HPDE6-E6E7 (cell line): ENCODE data around the gene PYROXD2.

ENCODE experiments used
- DNase-seq: peaks from one replicate; pipeline ENCODE4 v3.0.0; 2011; ENCODE audit warnings: missing footprints; ENCODE audit errors: extremely low spot score

PYROXD2 gene

GRCh38 chr10:98414932-98415730 lies at the start of gene PYROXD2:
TSS of gene PYROXD2 (minus strand) at chr10:98415182. CDS start at chr10:98415135, 47 bp downstream.
- DNase-seq: peak; percentile 85

DNA sequence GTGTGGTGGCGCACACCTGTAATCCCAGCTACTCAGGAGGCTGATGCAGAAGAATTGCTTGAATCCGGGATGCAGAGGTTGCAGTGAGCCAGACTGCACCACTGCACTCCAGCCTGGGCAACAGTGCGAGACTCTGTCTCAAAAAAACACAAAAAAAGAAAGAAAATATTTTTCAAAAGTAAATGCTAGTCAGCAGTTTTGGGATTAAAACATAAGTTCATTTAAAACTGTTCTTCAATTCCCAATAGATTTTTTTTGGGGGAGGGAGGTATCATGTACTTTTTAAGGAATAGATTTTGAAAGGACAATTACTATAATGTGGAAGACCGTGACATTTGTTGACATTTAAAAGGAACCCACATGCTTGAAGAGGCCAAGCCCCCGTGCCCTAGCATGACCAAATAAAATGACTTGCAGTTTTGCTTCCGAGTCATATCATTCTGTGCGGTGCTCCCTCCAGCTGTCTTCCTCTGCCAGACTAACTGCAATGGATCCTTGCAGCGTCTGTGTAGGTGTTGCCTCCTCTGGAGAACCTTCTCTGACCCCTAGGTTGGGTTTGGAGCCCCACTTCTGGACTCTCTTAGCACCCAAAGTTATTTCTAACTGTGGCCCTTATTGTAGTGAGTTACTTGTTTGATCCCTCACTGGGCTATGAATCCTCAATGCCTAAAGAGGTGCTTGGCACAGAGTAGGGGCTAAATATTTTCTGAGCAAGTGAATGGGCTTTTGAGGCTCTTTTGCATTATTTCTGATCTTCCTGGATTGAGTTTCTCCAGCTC lies 49.2 kb upstream of the PYROXD2 start:
- DNase-seq: no peak

GRCh38 chr10:98463016-98463415 lies 48.0 kb upstream of the PYROXD2 start:
- DNase-seq: no peak

DNA sequence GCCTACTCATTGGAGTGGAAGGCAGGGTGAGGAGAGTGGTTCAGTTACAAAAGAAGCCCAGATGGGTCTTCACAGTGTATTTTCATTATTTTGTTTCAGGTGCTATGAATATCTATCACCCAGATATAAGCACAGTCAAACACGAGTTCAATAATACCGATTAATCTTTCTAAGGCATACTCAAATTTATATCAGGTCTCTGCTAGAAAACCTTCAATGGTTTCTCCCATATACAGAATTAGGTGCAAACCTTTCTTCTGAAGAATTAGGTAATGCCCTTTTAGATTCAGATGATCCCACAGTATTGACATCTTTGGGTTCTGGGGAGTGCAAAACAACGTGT lies 46.5 kb upstream of the PYROXD2 start:
- DNase-seq: no peak

DNA sequence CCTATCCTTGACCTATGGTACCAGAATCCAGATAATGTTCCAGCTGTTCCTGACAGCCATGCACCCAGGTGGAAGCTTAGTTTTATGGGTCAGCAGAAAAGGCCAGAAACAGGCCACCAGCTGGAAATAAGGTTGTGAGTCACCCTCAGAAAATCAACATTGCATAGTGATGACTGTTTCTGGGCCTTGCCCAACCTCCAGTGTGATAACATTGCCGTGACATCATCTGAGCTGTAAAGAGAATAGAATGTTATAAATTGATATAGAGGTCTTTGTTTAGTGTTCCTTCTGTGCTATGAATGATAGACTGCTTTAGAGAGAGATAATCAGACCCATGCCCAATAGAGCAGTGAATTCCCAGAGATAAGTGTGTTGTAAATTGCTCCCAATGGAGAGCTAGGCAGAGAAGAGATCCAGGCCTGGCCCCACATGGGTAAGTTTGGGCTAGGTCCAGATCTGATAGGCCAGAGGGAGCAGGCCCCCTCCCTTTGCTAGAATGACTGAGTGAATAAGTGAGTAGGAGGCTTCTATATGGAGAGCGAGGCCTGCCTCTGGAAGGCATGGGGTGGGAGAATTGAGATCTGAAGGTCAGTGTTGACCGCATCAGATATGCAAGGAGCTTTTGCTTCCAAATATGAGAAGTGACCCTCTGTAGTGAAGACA lies 46.0 kb upstream of the PYROXD2 start:
- DNase-seq: peak; percentile 81

DNA sequence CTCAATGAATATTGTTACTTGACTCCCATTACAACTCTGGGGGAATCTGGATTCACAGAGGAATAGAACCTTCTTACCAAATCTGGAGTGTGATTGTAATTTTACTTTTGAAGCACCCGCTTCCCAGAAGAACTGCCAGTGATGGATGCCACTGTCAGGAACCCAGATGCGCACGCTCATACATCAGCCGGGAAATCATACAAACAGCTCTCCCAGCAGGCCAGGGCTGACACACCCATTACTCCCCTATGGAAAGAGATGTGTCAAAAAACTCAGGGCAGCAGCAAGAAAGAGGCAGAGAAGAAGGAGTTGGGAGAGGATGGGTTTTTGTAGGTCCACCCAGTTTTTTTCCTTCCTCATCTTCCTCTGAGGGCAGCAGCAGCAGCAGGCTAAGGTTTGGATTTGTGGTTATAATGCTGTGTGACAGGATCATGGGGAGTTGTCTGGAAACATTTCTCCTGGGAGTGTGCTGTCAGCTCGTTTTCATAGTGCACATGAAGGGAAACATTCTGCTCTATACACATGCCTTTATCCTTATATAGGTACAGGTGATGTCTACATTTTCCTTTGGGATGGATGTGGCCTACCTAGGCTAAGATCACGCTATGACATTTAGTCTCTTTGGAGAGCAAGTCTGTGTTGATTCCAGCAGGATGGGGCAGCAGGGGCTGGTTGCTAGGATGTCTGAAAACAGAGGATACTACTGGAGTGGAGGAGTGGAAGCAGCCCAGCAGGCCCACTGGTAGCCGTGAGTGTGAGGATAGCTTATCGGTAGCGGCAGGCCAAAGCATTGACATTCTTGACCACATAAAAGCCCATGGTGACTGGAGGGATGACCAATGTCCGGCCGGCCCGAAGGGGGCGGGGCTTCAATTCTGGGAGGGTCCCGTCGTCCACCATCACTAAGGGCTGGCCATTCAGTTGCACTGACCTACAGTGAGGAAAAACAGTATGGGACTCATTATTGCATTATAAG lies 44.1 kb upstream of the PYROXD2 start:
- no peak for DNase-seq

GRCh38 chr10:98457721-98458120 lies 42.7 kb upstream of the PYROXD2 start:
- DNase-seq: no peak

DNA sequence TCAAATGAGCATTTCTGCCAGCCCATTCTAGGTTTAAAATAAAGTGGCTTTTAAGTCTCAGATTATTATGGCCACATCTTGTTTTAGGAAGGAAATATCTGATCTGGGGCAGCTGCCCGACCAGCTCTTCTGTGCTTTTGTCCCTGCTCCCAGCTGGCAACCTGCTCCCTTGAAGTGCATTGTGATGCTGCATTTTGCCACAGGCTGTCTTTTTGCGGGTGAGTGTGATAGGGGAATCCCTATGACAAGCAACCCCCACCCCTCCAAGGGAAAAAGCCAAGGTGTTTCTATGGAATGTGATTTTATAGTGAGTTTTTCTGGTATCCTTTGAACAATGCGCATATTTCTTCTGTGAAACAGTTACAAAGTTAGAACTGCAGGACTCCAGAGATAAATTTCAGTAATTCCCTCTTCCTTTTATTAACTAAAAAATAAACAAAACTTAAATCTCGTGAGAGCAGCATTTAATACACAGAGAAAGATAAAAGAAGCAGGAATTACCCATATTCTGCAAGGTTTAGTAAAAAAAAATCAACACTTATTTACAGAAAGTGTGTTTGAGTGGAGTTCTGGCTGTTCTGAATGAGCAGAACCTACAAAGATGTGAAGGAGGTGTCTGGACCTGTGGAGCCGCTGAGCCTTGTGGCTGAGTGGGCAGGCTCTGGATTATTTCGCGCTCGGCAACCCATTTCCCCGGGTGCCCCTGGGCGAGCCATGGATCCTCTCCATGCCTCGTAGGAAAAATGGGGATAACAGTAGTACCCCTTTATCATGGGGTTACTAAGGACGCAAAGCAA lies 41.9 kb upstream of the PYROXD2 start:
- no peak for DNase-seq

DNA sequence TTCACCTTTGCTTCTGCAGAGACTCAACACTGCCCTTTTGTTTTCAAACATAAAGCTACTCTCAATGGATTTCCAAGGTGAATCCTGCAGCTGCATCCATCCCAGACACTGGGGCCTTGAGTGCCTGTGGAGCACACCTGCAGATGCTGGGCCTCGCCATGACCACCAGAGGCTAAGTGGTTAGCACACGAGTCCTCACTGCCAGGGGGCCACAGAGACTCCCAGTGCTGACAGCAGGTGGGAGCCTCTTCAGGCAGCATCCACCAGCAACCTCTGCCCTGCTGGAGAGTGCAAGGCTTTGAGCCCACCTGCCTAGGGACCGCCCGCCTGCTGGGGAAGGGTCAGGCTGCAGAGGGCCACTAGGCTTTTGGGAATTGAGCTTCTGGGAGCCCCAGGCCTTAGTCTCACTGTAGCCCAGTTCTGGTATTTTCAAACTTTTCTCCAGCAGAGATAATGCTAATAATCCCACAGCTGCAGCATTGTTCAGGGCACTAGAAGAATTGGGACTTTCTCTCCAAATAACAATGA lies 41.1 kb upstream of the PYROXD2 start:
- DNase-seq: no peak

DNA sequence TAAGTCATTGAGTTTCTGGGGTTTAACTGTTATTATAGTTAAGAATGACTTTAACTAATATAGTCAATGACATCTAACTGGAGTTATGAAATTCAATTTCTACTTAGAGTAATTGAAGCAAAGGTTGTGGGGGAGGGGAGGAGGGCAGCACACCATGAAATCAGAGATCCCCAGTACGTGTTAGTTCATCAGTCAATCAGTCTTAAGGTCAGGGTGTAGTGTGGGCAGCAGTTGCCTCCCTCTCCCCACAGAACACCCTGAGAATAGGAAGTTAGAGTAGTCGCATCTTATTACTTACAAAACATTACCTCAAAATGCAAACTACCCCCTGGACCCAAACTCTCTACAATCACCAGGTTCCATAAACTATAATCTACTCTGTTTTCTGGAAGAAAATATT lies 38.7 kb upstream of the PYROXD2 start:
- DNase-seq: no peak

DNA sequence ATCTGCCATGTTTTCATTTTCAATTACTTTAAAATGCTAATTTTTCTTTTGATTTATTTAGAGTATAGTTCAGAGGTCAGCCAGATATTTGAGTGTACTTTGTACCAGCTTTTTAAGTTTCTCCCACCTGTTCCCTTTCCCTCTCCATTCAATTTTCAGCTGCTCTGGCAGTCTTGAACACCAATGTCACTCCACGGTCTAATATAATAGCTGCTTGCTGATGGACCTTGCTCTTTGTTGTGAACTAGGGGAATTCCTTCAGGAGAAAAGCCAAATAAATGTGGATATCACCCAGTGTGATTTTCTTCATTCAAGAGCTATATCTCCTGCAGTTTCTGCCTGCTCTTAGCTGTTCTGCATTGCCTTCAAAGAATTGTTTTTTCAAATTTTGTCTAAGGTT lies 35.6 kb upstream of the PYROXD2 start:
- DNase-seq: no peak

DNA sequence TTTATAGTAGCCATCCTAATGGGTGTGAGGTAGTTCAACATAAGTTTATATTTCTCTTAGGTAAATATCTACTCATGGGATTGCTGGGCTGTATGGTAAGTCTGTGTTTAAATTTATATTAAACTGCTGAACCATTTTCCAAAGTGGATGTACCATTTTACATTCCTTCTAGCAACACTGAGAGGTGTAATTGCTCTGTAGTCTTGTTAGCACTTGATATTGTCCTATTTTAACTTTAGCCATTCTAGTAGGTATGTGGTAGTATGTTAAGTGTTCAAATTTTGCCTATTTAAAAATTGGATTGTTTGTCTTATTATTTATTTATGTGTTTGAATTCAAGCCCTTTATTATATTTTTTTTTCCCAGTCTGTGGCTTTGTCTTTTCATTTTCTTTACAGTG lies 34.3 kb upstream of the PYROXD2 start:
- no peak for DNase-seq

DNA sequence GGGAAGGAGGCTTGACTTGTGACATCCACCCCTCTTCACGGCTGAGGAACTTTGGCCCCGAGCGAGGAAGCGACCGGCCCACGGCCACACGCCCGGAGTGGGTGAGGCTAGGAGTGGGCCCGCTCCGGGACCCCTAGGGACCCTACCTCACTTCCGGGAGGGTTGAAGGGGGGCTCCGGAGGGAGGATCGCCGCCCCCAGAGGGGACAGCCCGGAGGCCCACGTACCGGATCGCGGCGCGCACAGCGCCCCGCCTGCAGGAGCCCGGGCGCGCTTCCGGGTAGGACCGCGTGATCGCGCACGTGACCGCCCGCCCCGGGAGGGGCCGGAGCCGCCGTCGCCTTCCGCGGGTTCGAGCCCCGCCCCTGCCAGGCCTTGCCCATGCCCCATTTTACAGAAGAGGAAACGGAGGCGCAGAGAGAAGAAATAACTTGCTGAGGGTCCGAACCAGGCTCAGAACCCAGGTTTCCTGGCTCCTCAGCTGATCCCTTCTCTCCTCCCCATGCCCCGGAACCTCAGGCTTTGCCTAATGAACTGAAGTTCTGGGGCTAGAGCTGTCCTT lies 31.8 kb upstream of the PYROXD2 start, which contains the start of gene HPS1:
HPS1 (minus strand) TSS at position 275 of the 561 bp plus-strand sequence. CDS start 3,695 bp downstream, outside the sequence.
- peak; percentile 78 for DNase-seq

DNA sequence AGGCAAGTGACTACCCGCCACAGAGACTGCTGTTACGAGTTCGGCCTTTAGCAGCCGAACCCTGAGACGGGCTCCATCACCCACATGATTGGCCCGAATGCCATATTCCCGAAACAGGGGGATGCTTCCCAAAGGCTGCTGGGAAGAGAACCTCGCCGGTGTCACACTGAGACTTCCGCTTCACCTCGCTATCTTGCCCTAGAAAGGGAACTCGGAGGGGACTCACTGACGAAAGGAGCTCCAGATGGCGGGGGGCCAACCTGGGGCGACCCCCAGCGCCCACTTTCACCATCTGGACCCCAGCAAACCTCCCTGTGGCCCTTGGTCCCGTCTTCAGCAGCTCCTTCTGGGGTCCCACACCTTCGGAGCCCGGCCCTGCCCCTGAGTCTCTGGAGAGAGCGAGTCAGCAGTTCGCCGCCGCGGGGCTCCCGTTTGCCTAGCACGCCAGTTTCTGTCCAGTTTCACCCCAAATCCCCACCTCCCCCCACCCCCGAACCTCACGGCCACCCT lies 31.2 kb upstream of the PYROXD2 start:
- DNase-seq: peak; percentile 40

DNA sequence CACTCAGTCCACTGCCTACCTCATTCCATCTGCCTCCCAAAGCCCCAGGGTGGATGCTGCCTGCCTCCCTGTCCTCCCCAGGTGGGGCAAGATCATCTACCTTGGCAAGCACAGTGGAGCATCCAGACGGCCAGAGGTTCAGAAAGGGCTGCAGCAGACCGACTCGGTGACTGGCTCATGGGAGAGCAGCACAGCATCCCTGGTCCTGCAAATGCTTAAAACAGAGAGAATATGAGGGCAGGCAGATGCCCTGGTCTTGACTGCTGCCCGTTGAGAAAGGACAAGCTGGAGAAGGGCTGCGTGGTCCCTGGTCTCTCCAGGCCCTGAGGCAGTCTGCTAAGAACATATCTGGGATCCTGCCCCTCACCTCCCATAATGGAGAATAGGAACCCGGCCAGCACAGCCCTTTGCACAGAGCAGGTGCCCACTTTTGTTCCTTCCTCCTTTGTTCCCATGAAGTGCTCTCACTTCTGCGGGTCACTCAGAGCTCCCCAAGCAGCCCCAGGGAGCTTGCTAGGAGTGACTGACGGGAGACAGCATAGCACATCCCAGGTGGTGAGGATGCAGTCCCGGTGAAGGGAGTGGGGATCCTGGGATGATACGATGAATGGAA lies 30.3 kb upstream of the PYROXD2 start:
- no peak for DNase-seq

GRCh38 chr10:98444314-98445006 lies 29.5 kb upstream of the PYROXD2 start:
- DNase-seq: no peak

DNA sequence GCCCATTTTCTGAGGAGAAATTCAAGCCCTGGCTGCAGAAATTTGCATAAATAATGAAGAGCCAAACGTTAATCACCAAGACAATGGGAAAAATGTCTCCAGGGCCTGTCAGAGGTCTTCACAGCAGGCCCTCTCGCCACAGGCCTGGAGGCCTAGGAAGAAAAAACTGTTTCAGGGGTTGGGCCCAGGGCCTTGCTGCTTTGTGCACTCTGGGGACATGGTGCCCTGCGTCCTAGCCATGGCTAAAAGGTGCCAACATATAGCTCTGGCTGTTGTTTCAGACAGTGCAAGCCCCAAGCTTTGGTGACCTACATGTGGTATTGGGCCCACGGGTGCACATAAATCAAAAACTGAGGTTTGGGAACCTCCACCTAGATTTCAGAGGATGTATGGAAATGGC lies 23.7 kb upstream of the PYROXD2 start:
- no peak for DNase-seq

GRCh38 chr10:98436704-98437103 lies 21.7 kb upstream of the PYROXD2 start:
- no peak for DNase-seq

GRCh38 chr10:98435178-98435577 lies 20.2 kb upstream of the PYROXD2 start:
- DNase-seq: no peak
